Erythroblast (primary cell): Measurements from ENCODE around the gene MTCH2.

ENCODE experiments used
- GATA1 ChIP-seq: IDR thresholded peaks from 2 replicates; pipeline ENCODE4 v1.6.1; 2011; ENCODE audit warnings: low read depth, mild to moderate bottlenecking, control low read depth, low read length, moderate library complexity
- POLR2A ChIP-seq: IDR thresholded peaks from 2 replicates; pipeline ENCODE4 v1.6.1; 2011; ENCODE audit warnings: mild to moderate bottlenecking, low read length

DNA sequence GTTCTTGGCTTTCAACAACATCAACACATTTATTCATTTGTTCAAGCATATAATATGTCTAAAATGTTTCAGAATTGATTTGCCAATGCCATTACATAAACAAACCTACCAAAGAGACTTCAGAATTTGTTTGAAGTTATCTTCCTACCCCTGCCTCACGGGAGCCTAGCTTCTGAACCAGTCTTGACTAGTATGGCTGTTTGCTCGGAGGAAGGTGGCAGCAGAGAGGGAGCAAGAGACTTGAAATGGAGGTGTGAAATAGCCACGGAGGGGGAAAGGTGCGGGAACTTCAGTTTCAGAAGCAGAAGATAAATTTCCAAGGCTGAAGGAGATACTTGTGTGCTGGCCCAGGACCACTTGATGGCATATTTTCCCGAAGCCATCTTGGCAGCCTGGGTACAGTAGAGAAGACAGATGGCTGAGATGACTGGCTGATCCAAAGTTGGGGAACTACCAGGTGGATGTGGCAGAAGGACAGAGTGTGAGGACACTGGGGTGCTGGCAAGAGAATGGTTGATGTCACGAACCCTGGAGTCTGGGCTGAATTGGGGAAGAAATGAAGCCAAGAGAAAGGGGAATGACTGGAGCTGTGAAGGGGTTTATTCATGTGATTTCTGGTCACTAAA lies 14.0 kb upstream of the MTCH2 start:
- TF ChIP-seq POLR2A (no peak), GATA1 (no peak)
